NCI-H748 treated with DMSO at 0.1 percent for 48 hours (cell line): ENCODE results near the gene PDGFRA.
"Not testable (repeated sequence)": the region's sequence is repeated elsewhere in the genome, so short reads cannot be mapped to it uniquely, and the experiment has no call there.

Source experiments
- DNase-seq: peaks from one replicate; lab custom pipeline; 2025; lab: John Stamatoyannopoulos, UW

Gene PDGFRA

DNA sequence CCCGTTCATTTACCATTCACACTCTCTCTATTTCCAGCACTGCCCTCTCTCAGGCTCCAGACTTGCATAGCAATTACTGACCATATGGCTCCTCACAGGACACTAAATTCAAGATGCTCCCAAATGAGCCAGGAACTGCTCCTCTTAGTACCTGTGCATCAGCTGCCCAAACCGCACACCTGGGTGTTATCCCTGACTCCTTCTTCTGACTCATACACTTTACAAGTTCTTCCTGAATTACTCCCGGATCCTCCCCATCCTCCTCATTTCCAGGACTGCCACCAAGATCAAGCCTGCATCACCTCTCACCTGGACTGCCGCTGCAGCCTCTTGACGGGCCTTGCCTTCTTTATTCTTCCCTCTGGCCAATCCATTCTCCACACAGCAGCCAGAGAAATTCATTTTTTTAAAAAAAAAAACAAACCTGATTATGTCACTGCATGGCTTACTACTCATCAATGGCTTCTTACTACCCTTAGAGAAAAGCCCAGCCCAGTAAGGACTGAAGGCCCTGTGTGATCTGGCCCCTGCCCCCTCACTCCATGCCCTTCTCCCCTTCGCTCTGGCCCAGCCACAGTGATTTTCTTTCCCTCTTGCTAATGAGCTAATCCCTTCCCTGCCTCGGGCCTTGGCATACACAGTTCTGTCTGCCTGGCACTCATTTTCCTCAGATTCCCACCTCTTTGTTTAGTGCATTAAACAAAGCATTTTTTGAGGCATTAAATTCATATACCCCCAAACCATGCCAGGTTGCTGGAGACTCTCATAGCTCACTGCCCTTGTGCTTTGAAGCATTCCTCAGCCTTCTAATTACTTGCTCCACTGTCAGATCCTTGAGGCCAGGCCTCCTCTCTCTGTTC lies 92.0 kb downstream of the PDGFRA start:
- no peak for DNase-seq

- DNase-seq, result peak; percentile 39
Measured at GRCh38 chr4:54322818-54323417, 93.8 kb downstream of the PDGFRA start.

GRCh38 chr4:54330896-54331295 lies 101.8 kb downstream of the PDGFRA start:
- no peak for DNase-seq

GRCh38 chr4:54332542-54332941 lies 103.4 kb downstream of the PDGFRA start:
- DNase-seq, result no peak

DNA sequence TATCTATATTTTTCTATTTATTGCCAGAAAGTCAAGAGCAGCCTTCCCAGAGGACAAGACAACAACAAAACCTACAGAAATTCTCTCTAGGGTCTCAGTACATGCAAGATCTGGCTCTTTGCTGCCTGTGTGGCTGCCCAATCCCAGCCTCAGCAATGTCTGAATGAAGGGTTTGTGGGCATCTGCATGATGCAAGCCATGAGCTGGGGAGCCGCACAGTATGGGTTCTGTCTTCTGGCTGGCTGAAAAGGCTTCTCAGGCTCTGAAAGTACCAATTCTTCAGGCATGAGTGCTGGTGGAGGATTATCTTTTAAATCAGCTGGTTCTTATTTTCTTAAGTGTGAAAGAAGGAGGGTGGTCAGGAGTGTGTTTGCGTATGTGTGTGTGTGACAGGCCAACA lies 104.6 kb downstream of the PDGFRA start:
- DNase-seq, result no peak

- not testable (repeated sequence) for DNase-seq
Measured at GRCh38 chr4:54334769-54335168, 105.7 kb downstream of the PDGFRA start.

DNA sequence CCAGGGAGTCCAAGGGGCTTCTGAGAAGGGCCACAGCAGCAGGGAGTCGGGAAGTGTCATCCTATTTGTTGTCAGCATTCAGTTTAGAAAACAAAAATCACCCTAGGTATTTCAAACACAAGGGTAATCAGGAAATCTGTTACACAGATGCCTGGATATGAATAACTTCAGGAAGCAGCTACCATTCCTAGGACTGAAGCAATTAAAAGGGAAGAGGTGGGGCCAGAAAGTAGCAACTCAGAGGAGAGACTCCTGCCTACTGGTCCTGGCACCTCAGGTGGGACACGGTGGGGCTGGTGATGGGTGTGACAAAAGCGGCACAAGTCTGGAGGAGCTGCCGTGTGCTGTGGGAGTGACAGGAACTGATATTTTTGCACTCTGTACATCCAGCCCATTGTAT lies 107.9 kb downstream of the PDGFRA start:
- no peak for DNase-seq

DNA sequence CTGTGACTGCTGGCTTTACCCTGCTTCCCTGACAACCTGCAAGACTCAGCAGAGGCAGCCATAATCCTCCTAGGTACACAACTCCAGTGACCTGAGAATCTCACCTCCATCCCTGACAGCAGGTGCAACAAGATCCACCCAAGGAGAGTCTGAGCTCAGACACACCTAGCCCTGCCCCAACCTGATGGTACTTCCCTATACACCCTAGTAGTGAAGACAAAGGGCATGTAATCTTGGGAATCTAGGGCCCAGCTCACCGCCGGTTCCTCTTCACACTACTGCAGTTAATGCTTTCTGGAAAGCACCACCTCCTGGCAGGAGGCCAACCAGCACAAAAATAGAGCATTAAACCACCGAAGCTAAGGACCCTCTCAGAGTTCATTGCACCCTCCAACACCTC lies 113.0 kb downstream of the PDGFRA start:
- DNase-seq, result not testable (repeated sequence)
